ACC112 (cell line): Measurements from ENCODE around the gene MIB1.

Source experiments
- H2AFZ ChIP-seq: fragments of 200-600 bp; sonication (generic); one replicate; pipeline ENCODE4 v1.6.0; 2017; ENCODE audit warnings: antibody characterized with exemption, low read length; ENCODE audit not compliant: unreplicated experiment
- H3K27ac ChIP-seq: fragments of 200-600 bp; sonication (generic); 2 replicates; pipeline ENCODE4 v1.5.1; 2014; ENCODE audit warnings: low read depth, mild to moderate bottlenecking, antibody characterized with exemption, low read length, moderate library complexity
- H3K27me3 ChIP-seq: fragments of 200-600 bp; sonication (generic); 2 replicates; pipeline ENCODE4 v1.6.1; 2014; ENCODE audit warnings: mild to moderate bottlenecking, antibody characterized with exemption, low read length, moderate library complexity, mixed read lengths; ENCODE audit not compliant: insufficient read depth
- H3K36me3 ChIP-seq: fragments of 200-600 bp; sonication (generic); 2 replicates; pipeline ENCODE4 v1.6.1; 2016; ENCODE audit warnings: mild to moderate bottlenecking, antibody characterized with exemption, low read length, moderate library complexity, mixed read lengths; ENCODE audit not compliant: insufficient read depth
- H3K4me1 ChIP-seq: fragments of 200-600 bp; sonication (generic); one replicate; pipeline ENCODE4 v1.6.1; 2016; ENCODE audit warnings: low read length, mixed read lengths; ENCODE audit not compliant: insufficient read depth, unreplicated experiment, control insufficient read depth
- H3K4me3 ChIP-seq: fragments of 200-600 bp; sonication (generic); 2 replicates; pipeline ENCODE4 v1.5.1; 2014; ENCODE audit warnings: mild to moderate bottlenecking, low read depth, low read length
- H3K79me2 ChIP-seq: fragments of 200-600 bp; sonication (generic); one replicate; pipeline ENCODE4 v1.6.0; 2016; ENCODE audit warnings: low read length; ENCODE audit not compliant: control insufficient read depth, unreplicated experiment, insufficient read depth

The MIB1 gene

GRCh38 chr18:21743166-21743832 is 2.7 kb downstream of the MIB1 start:
- Histone ChIP-seq H3K4me1 (peaks cover 25% of the 10 kb centered on the region), H3K4me3 (peak overlapping the region; percentile 99; the same call in 1 of the 2 replicates), H3K79me2 (peaks cover 55% of the 10 kb centered on the region), H3K27ac (no peak overlapping the region), H3K36me3 (no peaks in the 10 kb centered on the region), H3K27me3 (no peaks in the 10 kb centered on the region), H2AFZ (no peak overlapping the region)

DNA sequence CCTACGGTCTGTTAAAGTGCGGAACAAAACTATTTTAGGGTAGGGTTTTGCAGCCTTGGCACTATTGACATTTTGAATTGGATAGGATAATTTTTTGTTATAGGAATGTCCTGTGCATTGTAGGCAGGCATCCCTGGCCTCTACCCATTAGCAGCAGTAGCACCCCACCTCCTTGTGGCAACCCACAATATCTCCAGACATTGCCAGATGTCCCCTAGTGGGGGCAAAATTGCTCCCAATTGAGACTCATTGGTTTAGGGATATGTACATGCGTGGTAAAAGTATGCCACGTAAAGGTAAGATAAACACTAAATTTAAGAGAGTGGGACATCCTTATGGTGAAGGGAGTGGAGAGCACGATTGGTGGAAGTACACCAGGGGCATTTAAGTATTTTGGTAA is 4.6 kb downstream of the MIB1 start:
- Histone ChIP-seq H3K27ac (no peak overlapping the region), H2AFZ (no peak overlapping the region), H3K4me3 (no peak overlapping the region), H3K4me1 (peaks cover 21% of the 10 kb centered on the region), H3K27me3 (no peaks in the 10 kb centered on the region), H3K36me3 (no peaks in the 10 kb centered on the region; the same call in 1 of the 2 replicates), H3K79me2 (peaks cover 62% of the 10 kb centered on the region)

- H3K27me3 ChIP-seq, result no peaks in the 10 kb centered on the region
- peaks cover 54% of the 10 kb centered on the region for H3K79me2 ChIP-seq
- no peak overlapping the region for H3K27ac ChIP-seq
- no peaks in the 10 kb centered on the region; the same call in 1 of the 2 replicates for H3K36me3 ChIP-seq
- no peak overlapping the region for H3K4me3 ChIP-seq
- H3K4me1 ChIP-seq, result peaks cover 21% of the 10 kb centered on the region
- H2AFZ ChIP-seq, result no peak overlapping the region
These were observed 6.7 kb downstream of the MIB1 start for GRCh38 chr18:21747268-21747667.

DNA sequence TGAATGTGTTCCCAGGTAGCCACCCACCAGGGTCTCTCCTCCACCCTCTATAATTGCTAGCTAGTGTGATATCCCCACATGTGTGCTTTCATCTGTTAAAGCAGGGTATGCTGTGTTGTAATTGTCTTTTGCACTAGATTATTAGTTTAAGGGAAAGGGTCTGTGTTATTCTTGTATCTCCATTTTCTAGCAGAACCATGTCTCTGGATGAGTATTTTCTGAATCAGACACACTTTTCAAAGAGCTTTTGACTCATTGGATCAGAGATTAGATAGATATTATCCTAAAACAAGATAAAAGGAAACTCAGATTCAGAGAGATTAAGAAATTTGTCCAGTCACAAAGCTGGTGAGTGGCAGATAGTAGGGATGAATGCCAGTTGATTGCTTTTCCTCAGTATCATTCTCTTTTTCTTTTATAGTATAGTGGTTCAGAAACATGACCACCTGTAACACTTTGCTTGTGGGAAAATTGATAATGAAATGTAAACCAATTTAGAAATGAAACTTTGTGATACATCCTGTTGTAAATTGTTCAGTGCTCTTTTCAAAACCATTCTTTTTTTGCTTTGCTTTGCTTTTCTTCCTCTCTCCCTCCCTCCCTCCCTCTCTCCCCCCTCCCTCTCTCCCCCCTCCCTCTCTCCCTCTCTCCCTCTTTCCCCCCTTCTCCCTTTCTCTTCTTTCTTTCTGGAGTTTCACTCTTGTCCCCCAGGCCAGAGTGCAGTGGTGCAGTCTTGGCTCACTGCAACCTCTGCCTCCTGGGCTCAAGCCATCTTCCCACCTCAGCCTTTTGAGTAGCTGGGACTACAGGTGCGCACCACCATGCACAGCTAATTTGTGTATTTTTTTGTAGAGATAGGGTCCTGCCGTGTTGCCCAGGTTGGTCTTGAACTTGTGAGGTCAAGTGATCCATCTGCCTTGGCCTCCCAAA is 7.4 kb downstream of the MIB1 start:
- Histone ChIP-seq H3K79me2 (peaks cover 47% of the 10 kb centered on the region), H3K4me3 (no peak overlapping the region), H3K36me3 (no peaks in the 10 kb centered on the region; the same call in 1 of the 2 replicates), H3K4me1 (peaks cover 15% of the 10 kb centered on the region), H2AFZ (no peak overlapping the region), H3K27me3 (no peaks in the 10 kb centered on the region), H3K27ac (no peak overlapping the region)

GRCh38 chr18:21757833-21758232 is 17.2 kb downstream of the MIB1 start:
- Histone ChIP-seq H2AFZ (no peak overlapping the region), H3K79me2 (peaks cover 59% of the 10 kb centered on the region), H3K27ac (no peak overlapping the region)

GRCh38 chr18:21759836-21760235 is 19.2 kb downstream of the MIB1 start:
- Histone ChIP-seq H3K27ac (no peak overlapping the region), H3K4me1 (no peaks in the 10 kb centered on the region), H2AFZ (no peak overlapping the region), H3K79me2 (peaks cover 51% of the 10 kb centered on the region), H3K36me3 (no peaks in the 10 kb centered on the region), H3K4me3 (no peak overlapping the region), H3K27me3 (no peaks in the 10 kb centered on the region)

More at GRCh38 chr18:21757833-21758232, 17.2 kb downstream of the MIB1 start:
- Histone ChIP-seq H3K4me1 (no peaks in the 10 kb centered on the region), H3K27me3 (no peaks in the 10 kb centered on the region), H3K36me3 (no peaks in the 10 kb centered on the region), H3K4me3 (no peak overlapping the region)

- no peaks in the 10 kb centered on the region for H3K4me1 ChIP-seq
- H3K79me2 ChIP-seq, result peaks cover 48% of the 10 kb centered on the region
- H3K4me3 ChIP-seq, result no peak overlapping the region
- no peaks in the 10 kb centered on the region for H3K27me3 ChIP-seq
- H3K27ac ChIP-seq, result no peak overlapping the region
- H3K36me3 ChIP-seq, result no peaks in the 10 kb centered on the region
- no peak overlapping the region for H2AFZ ChIP-seq
These were observed 19.7 kb downstream of the MIB1 start for GRCh38 chr18:21760321-21760720.

DNA sequence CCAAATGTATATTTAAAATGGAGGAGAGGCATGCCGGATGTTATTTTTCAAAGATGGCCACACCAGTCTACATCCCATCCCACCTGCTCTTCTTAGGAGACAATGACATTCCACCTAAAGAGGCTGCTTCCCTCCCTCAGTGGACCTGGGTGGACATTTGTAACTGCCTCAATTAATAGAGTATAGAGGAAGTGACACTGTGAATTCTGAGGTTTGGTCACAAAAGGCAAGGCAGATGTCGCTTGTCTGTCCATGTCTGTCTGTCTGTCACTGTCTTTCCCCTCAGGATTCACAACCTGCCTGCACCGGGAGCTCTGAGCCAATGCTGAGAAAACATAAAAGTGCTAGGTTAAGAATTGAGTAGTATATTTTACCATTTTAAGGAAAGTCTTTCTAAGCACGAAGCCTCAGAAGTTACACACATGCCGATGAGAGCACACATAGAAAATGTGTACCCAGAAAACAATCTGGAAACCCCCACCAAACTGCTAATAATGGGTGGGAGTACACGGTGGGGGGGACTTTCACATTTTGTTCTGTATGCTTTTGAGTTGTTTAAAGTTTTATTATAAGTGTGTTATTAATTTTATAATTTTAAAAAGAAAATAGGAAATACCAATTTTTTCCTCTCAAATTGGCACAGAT is 21.0 kb downstream of the MIB1 start:
- Histone ChIP-seq H3K27ac (no peak overlapping the region), H3K4me1 (no peaks in the 10 kb centered on the region), H2AFZ (no peak overlapping the region), H3K79me2 (peaks cover 42% of the 10 kb centered on the region), H3K36me3 (peaks cover 11% of the 10 kb centered on the region; the same call in 1 of the 2 replicates), H3K27me3 (no peaks in the 10 kb centered on the region), H3K4me3 (no peak overlapping the region)

GRCh38 chr18:21762181-21762772 is 21.7 kb downstream of the MIB1 start:
- peaks cover 42% of the 10 kb centered on the region for H3K79me2 ChIP-seq
- H3K4me1 ChIP-seq, result no peaks in the 10 kb centered on the region
- no peak overlapping the region for H3K4me3 ChIP-seq
- H3K27ac ChIP-seq, result no peak overlapping the region
- H2AFZ ChIP-seq, result no peak overlapping the region
- peaks cover 11% of the 10 kb centered on the region; the same call in 1 of the 2 replicates for H3K36me3 ChIP-seq
- no peaks in the 10 kb centered on the region for H3K27me3 ChIP-seq
